HepG2 (cell line): ENCODE measurements around the gene DCAF7. TPM values are rescaled to one million over a fixed set of nuclear protein-coding genes. Genes with fewer than 3 reads are reported as not detected.
A peak's percentile ranks its signal among the peaks of the same experiment; 100 is the strongest.

Source experiments
- ATAC-seq: fragments of 200-7000 bp; cut with Tn5 transposase; 3 replicates; pipeline ENCODE4 v1.9.1; 2020; ENCODE audit warnings: mild to moderate bottlenecking, moderate library complexity
- BruUV-seq: library from RNA; stranded (reverse); fragments of 400-500 nt; replicated peaks from 2 replicates; lab custom pipeline; 2021; lab: Mats Ljungman, UMichigan
- CTCF ChIA-PET: fragments of 300-600 bp; formaldehyde crosslinking; extraction: SDS; loops from one replicate; lab custom pipeline; 2021; ENCODE audit warnings: low total read pairs, inconsistent platforms, low intra/inter-chr PET ratio; lab: Yijun Ruan, JAX
- POLR2A ChIA-PET: fragments of 350-600 bp; sonication (Branson Sonifier 250); formaldehyde crosslinking; loops from one replicate; lab custom pipeline; 2020; ENCODE audit warnings: antibody characterized with exemption, inconsistent platforms; lab: Yijun Ruan, JAX
- DNase-seq: peaks from one replicate; pipeline ENCODE4 v3.0.0-alpha.2; 2015; ENCODE audit warnings: low spot score
- FAIRE-seq: peaks from 3 replicates; lab custom pipeline; 2011; peaks lifted over from hg19 to GRCh38; lab: Jason Lieb, UNC
- H2AFZ ChIP-seq: one replicate; pipeline ENCODE4 v1.6.1; 2011; ENCODE audit warnings: low read length, inconsistent platforms
- H3K27ac ChIP-seq: fragments of 300-600 bp; 3 replicates; pipeline ENCODE4 v1.8.0; 2011; ENCODE audit warnings: mixed run types, mild to moderate bottlenecking, mixed read lengths, low read length, inconsistent platforms; ENCODE audit not compliant: insufficient read depth; ENCODE audit errors: extremely low read length
- H3K27me3 ChIP-seq, 2 experiments: fragments of 200-600 bp in 1 of 2; 2 replicates in 1 of 2; 3 replicates in 1 of 2; pipeline versions ENCODE4 v1.6.0 to v1.8.0; 2011; ENCODE audit warnings: low read length in 2 of 2, mild to moderate bottlenecking in 2 of 2, moderate library complexity in 2 of 2, inconsistent platforms in 1 of 2; ENCODE audit not compliant: insufficient read depth in 2 of 2, control insufficient read depth in 1 of 2
- H3K36me3 ChIP-seq, 2 experiments: fragments of 200-600 bp in 1 of 2; replicated peaks in 1 of 2; 2 replicates in 1 of 2; 3 replicates in 1 of 2; pipeline versions ENCODE4 v1.5.1 to v1.8.0; 2011; ENCODE audit warnings: low read length in 2 of 2, inconsistent platforms in 1 of 2; ENCODE audit not compliant: insufficient read depth in 2 of 2, control insufficient read depth in 1 of 2
- H3K4me1 ChIP-seq: 2 replicates; pipeline ENCODE4 v1.5.1; 2012; ENCODE audit warnings: low read length, inconsistent platforms; ENCODE audit not compliant: insufficient read depth
- H3K4me2 ChIP-seq: 2 replicates; pipeline ENCODE4 v1.6.0; 2011; ENCODE audit warnings: low read depth, low read length, inconsistent platforms
- H3K4me3 ChIP-seq, 3 experiments: fragments of 200-600 bp in 1 of 3; sonication (generic), shearing (Covaris generic) in 1 of 3; replicated peaks in 1 of 3; 2 replicates each; pipeline ENCODE4 v1.5.1; 2011 to 2016; ENCODE audit warnings: low read length in 3 of 3, inconsistent platforms in 2 of 3, low read depth in 2 of 3, mild to moderate bottlenecking in 2 of 3, control low read depth in 1 of 3, mixed read lengths in 1 of 3; ENCODE audit not compliant: insufficient read depth in 1 of 3
- H3K79me2 ChIP-seq: one replicate; pipeline ENCODE4 v1.6.1; 2011; ENCODE audit warnings: low read length, inconsistent platforms; ENCODE audit not compliant: insufficient read depth
- H3K9ac ChIP-seq: 2 replicates; pipeline ENCODE4 v1.6.0; 2011; ENCODE audit warnings: mild to moderate bottlenecking, low read depth, low read length, inconsistent platforms; ENCODE audit not compliant: insufficient read depth
- H3K9me3 ChIP-seq: 2 replicates; pipeline ENCODE4 v1.5.1; 2012; ENCODE audit warnings: mild to moderate bottlenecking, low read length
- H4K20me1 ChIP-seq: 2 replicates; pipeline ENCODE4 v1.6.0; 2011; ENCODE audit warnings: inconsistent platforms, mild to moderate bottlenecking, low read length, moderate library complexity; ENCODE audit not compliant: insufficient read depth
- DNMT1 ChIP-seq: sonication (generic); formaldehyde crosslinking; IDR thresholded peaks from 2 replicates; pipeline ENCODE4 v1.5.1; 2020; ENCODE audit warnings: mild to moderate bottlenecking, missing genetic modification reagents
- HMGXB4 ChIP-seq, 2 experiments: sonication (generic) in 1 of 2; formaldehyde crosslinking in 1 of 2; IDR thresholded peaks; 2 replicates each; pipeline versions ENCODE4 v1.4.0 to v1.6.1; 2018 to 2020; ENCODE audit warnings: missing genetic modification reagents in 2 of 2, borderline replicate concordance in 1 of 2, low read depth in 1 of 2, mild to moderate bottlenecking in 1 of 2, missing biosample characterization in 1 of 2
- ISL2 ChIP-seq: sonication (generic); formaldehyde crosslinking; IDR thresholded peaks from 2 replicates; pipeline ENCODE4 v1.5.0; 2020; ENCODE audit warnings: missing genetic modification reagents
- SNAPC5 ChIP-seq: sonication (generic); formaldehyde crosslinking; IDR thresholded peaks from 2 replicates; pipeline ENCODE4 v1.8.1; 2023; ENCODE audit warnings: mild to moderate bottlenecking, missing genetic modification reagents, borderline replicate concordance
- TFE3 ChIP-seq: IDR thresholded peaks from 2 replicates; pipeline ENCODE4 v1.6.1; 2016
- XRCC5 ChIP-seq: fragments of 200-400 bp; formaldehyde crosslinking; optimal IDR thresholded peaks from 2 replicates; pipeline ENCODE3; 2017; ENCODE audit warnings: mild to moderate bottlenecking, low read length
- ZNF296 ChIP-seq: sonication (generic); formaldehyde crosslinking; conservative IDR thresholded peaks from 2 replicates; pipeline ENCODE4 v1.5.0; 2020; ENCODE audit warnings: mild to moderate bottlenecking, missing genetic modification reagents
- ZNF652 ChIP-seq: IDR thresholded peaks from 2 replicates; pipeline ENCODE4 v1.6.1; 2016; ENCODE audit warnings: low read depth, borderline replicate concordance
- WGBS: methylation state at CpG from one replicate; pipeline ENCODE4 v1.1.6; 2017; ENCODE audit warnings: low lambda C conversion rate; 5-methylcytosine and 5-hydroxymethylcytosine counted together
- in situ Hi-C: cut with HindIII; loops from 2 replicates; pipeline ENCODE4 v1.10.0; 2017; ENCODE audit warnings: low pct_unique_long_range_greater_than_20kb; ENCODE audit not compliant: extremely low pct_ligation_motif_present
- intact Hi-C: fragments of 100-400 bp; cut with micrococcal nuclease; formaldehyde crosslinking; loops from one replicate; pipeline ENCODE4 v1.10.0; 2022; ENCODE audit not compliant: unreplicated experiment
- polyA plus RNA-seq, 8 experiments: library from polyadenylated mRNA; depleted of rRNA in 3 of 8; stranded (reverse) in 7 of 8; unstranded in 1 of 8; fragments of >200 nt; fragmentation: Illumina TruSeq in 4 of 8; extraction: Trizol in 4 of 8; gene quantifications; 2 replicates each; pipeline versions ENCODE4 v1.2.1 to v1.2.3, GENCODE V29; 2011 to 2016; ENCODE audit warnings: low read depth in 4 of 8, missing spikeins in 1 of 8, mixed read lengths in 1 of 8; ENCODE audit not compliant: insufficient read depth in 1 of 8
- total RNA-seq, 5 experiments: library from RNA; depleted of rRNA; stranded (reverse); fragments of >200 nt; fragmentation: Illumina TruSeq; extraction: Trizol; gene quantifications; 2 replicates each; pipeline ENCODE4 v1.2.3, GENCODE V29; 2016; ENCODE audit warnings: low read depth in 1 of 5

DCAF7 gene
- total and polyA plus RNA-seq, 2 of the 13 experiments (the other 11 are each of a cell fraction or from before 2014, with no cell fraction given): 55.2 to 73.4 TPM

GRCh38 chr17:63623786-63624530, 73.7 kb downstream of the DCAF7 start:
- Histone ChIP-seq H2AFZ (no peak overlapping the region), H3K9ac (peak overlapping the region; percentile 77; the same call in 1 of the 2 replicates), H3K36me3 (0 out of 5 replicates have a peak, but pooled peaks cover 0 to 2% of the 10 kb centered on the region in 2 experiments), H4K20me1 (peaks cover 7% of the 10 kb centered on the region; the same call in 1 of the 2 replicates), H3K4me1 (peaks cover 47% of the 10 kb centered on the region), H3K27ac (no peak overlapping the region), H3K4me2 (peak overlapping the region; percentile 85), H3K27me3 (no peaks in the 10 kb centered on the region), H3K4me3 (peak overlapping the region; percentile 80 to 97 (median 85)), H3K9me3 (no peaks in the 10 kb centered on the region), H3K79me2 (peaks cover 39% of the 10 kb centered on the region)
- 32% methylated on average over 7 of the region's 7 CpGs for WGBS
- FAIRE-seq: no peak
- TF ChIP-seq SNAPC5 (CRISPR knock-in tag) (0 out of 2 replicates have a peak, but pooled peaks have one; percentile 31), XRCC5 (no peak), ISL2 (CRISPR knock-in tag) (no peak), HMGXB4 (CRISPR knock-in tag; IDR thresholded peaks at IDR 0.05; ENCODE audit: borderline replicate concordance in 1 of 2, low read depth in 1 of 2) (peak in 1 of 2 experiments; percentile 8; a peak in 1 of 4 replicates), ZNF652 (CRISPR knock-in tag) (no peak), DNMT1 (CRISPR knock-in tag) (no peak), ZNF296 (CRISPR knock-in tag) (no peak), TFE3 (CRISPR knock-in tag) (no peak)
- ChIA-PET CTCF (interaction anchor here (0.6 kb wide), 1 partner anchor 126 kb away, joined by 3 read pairs; no protein-coding TSS in a partner anchor), POLR2A (interaction anchor here (0.6 kb wide), 1 partner anchor 149 kb away, joined by 3 read pairs; the partner anchor contains the start of gene CCDC47)
- in situ Hi-C loops: no loop called here
- no peak for ATAC-seq
- TSS peak; percentile 43 for BruUV-seq
- DNase-seq: no peak
- intact Hi-C loops: loop anchor here (2.0 to 5.0 kb wide), 2 partner anchors 45 to 53 kb away; no protein-coding TSS in a partner anchor
